A172 (cell line): ENCODE measurements around the gene POU2F2. TPM values are rescaled to one million over a fixed set of nuclear protein-coding genes. Genes with fewer than 3 reads are reported as not detected.

ENCODE experiments used
- DNase-seq: peaks from one replicate; pipeline ENCODE4 v3.0.0-alpha.2; 2015; ENCODE audit warnings: low spot score
- total RNA-seq: library from RNA; depleted of rRNA; stranded (reverse); fragments of >200 nt; shearing (Covaris generic); gene quantifications from 2 replicates; pipeline ENCODE4 v1.2.3, GENCODE V29; 2014

POU2F2 gene
- total RNA-seq, 1 experiment from 2014 or later: not detected

- no peak for DNase-seq
Measured at GRCh38 chr19:42125536-42125935, 6.7 kb downstream of the POU2F2 start.

GRCh38 chr19:42124386-42124901 is 7.8 kb downstream of the POU2F2 start:
- no peak for DNase-seq

GRCh38 chr19:42123765-42124164 is 8.5 kb downstream of the POU2F2 start:
- DNase-seq: no peak

- no peak for DNase-seq
Measured at GRCh38 chr19:42122691-42123607, 9.3 kb downstream of the POU2F2 start.

GRCh38 chr19:42121656-42122069 is 10.6 kb downstream of the POU2F2 start:
- peak; percentile 93 for DNase-seq

- DNase-seq: no peak
Measured at GRCh38 chr19:42121036-42121621, 11.1 kb downstream of the POU2F2 start.

GRCh38 chr19:42120276-42120980 is 11.8 kb downstream of the POU2F2 start:
- DNase-seq: no peak

- no peak for DNase-seq
Measured at GRCh38 chr19:42117076-42117475, 15.2 kb downstream of the POU2F2 start.

- no peak for DNase-seq
Measured at GRCh38 chr19:42116308-42117075, 15.8 kb downstream of the POU2F2 start.

GRCh38 chr19:42115705-42116104 is 16.5 kb downstream of the POU2F2 start:
- no peak for DNase-seq

- peak; percentile 57 for DNase-seq
Measured at GRCh38 chr19:42115219-42115618, 17.0 kb downstream of the POU2F2 start.

GRCh38 chr19:42114412-42114811 is 17.8 kb downstream of the POU2F2 start:
- DNase-seq: peak; percentile 31

GRCh38 chr19:42113641-42114348 is 18.5 kb downstream of the POU2F2 start:
- peak; percentile 96 for DNase-seq

GRCh38 chr19:42111811-42112210 is 20.4 kb downstream of the POU2F2 start:
- DNase-seq: peak; percentile 51

- DNase-seq: peak; percentile 27
Measured at GRCh38 chr19:42111384-42111783, 20.9 kb downstream of the POU2F2 start.

GRCh38 chr19:42110658-42111057 is 21.6 kb downstream of the POU2F2 start:
- no peak for DNase-seq

- no peak for DNase-seq
Measured at GRCh38 chr19:42109896-42110295, 22.4 kb downstream of the POU2F2 start.

- peak; percentile 94 for DNase-seq
Measured at GRCh38 chr19:42108527-42109389, 23.5 kb downstream of the POU2F2 start.

- DNase-seq: no peak
Measured at GRCh38 chr19:42105368-42105767, 26.9 kb downstream of the POU2F2 start.

- no peak for DNase-seq
Measured at GRCh38 chr19:42102877-42103276, 29.4 kb downstream of the POU2F2 start.
